H1 (cell line): ENCODE measurements around the gene ITPK1. TPM values are rescaled to one million over a fixed set of nuclear protein-coding genes. Genes with fewer than 3 reads are reported as not detected.
A peak's percentile ranks its signal among the peaks of the same experiment; 100 is the strongest.

Source experiments
- CTCF ChIA-PET: fragments of 300-600 bp; sonication (Branson Sonifier 250); formaldehyde crosslinking; loops from one replicate; lab custom pipeline; 2021; ENCODE audit not compliant: partially characterized antibody; lab: Charles Lee
- POLR2A ChIA-PET: fragments of 300-600 bp; sonication (Branson Sonifier 250); formaldehyde crosslinking; loops from one replicate; lab custom pipeline; 2021; ENCODE audit warnings: inconsistent platforms; ENCODE audit not compliant: partially characterized antibody; lab: Charles Lee
- DNase-seq, 2 experiments: peaks; one replicate each; pipeline versions ENCODE4 v3.0.0 to v3.0.0-alpha.2; 2010 to 2022; ENCODE audit warnings: low spot score in 2 of 2, low read depth in 1 of 2, mixed read lengths in 1 of 2
- FAIRE-seq: peaks from 2 replicates; lab custom pipeline; 2011; peaks lifted over from hg19 to GRCh38; lab: Jason Lieb, UNC
- H2AFZ ChIP-seq: 2 replicates; pipeline ENCODE4 v1.8.1; 2012; ENCODE audit warnings: low read length, inconsistent platforms
- H2AK5ac ChIP-seq: 2 replicates; pipeline ENCODE4 v1.6.1; 2013; ENCODE audit warnings: low read depth, low read length
- H2BK120ac ChIP-seq: replicated peaks from 2 replicates; pipeline ENCODE3; 2013; ENCODE audit warnings: low read depth, low read length, inconsistent platforms
- H2BK12ac ChIP-seq: 2 replicates; pipeline ENCODE4 v1.6.1; 2013; ENCODE audit warnings: low read depth, low read length
- H2BK15ac ChIP-seq: 2 replicates; pipeline ENCODE4 v1.6.1; 2013; ENCODE audit warnings: low read length
- H2BK20ac ChIP-seq: 2 replicates; pipeline ENCODE4 v1.6.1; 2013; ENCODE audit warnings: low read length
- H2BK5ac ChIP-seq: 2 replicates; pipeline ENCODE4 v1.6.1; 2013; ENCODE audit warnings: low read depth, low read length
- H3K14ac ChIP-seq: 2 replicates; pipeline ENCODE4 v1.6.1; 2013; ENCODE audit warnings: inconsistent platforms; ENCODE audit not compliant: insufficient read length
- H3K18ac ChIP-seq: 2 replicates; pipeline ENCODE4 v1.6.1; 2013; ENCODE audit warnings: low read length; ENCODE audit errors: extremely low read depth
- H3K23ac ChIP-seq: 2 replicates; pipeline ENCODE4 v1.6.1; 2013; ENCODE audit warnings: inconsistent platforms; ENCODE audit not compliant: insufficient read length
- H3K23me2 ChIP-seq: 2 replicates; pipeline ENCODE4 v1.6.1; 2013; ENCODE audit warnings: low read depth, low read length
- H3K27ac ChIP-seq: 2 replicates; pipeline ENCODE4 v1.6.1; 2011; ENCODE audit warnings: low read depth, low read length, inconsistent platforms
- H3K27me3 ChIP-seq, 4 experiments: replicated peaks in 1 of 4; 1 replicate in 1 of 4; 2 replicates in 3 of 4; pipeline versions ENCODE4 v1.6.1 to v1.8.1; 2011 to 2013; ENCODE audit warnings: low read length in 3 of 4, mild to moderate bottlenecking in 3 of 4, inconsistent platforms in 2 of 4, mixed read lengths in 2 of 4, moderate library complexity in 1 of 4; ENCODE audit not compliant: control insufficient read depth in 3 of 4, insufficient read depth in 3 of 4; ENCODE audit errors: extremely low read depth in 1 of 4
- H3K36me3 ChIP-seq, 4 experiments: 2 replicates each; pipeline versions ENCODE4 v1.6.1 to v1.8.1; 2011 to 2013; ENCODE audit warnings: mild to moderate bottlenecking in 4 of 4, low read length in 3 of 4, moderate library complexity in 2 of 4, control low read depth in 1 of 4, inconsistent platforms in 1 of 4; ENCODE audit not compliant: insufficient read depth in 4 of 4, control insufficient read depth in 2 of 4
- H3K4ac ChIP-seq: replicated peaks from 2 replicates; pipeline ENCODE3; 2013; ENCODE audit warnings: low read length, low read depth, mixed read lengths, inconsistent platforms; ENCODE audit not compliant: insufficient read length
- H3K4me1 ChIP-seq, 4 experiments: replicated peaks in 1 of 4; 1 replicate in 1 of 4; 2 replicates in 3 of 4; pipeline versions ENCODE4 v1.6.1 to v1.8.1; 2011 to 2013; ENCODE audit warnings: low read length in 3 of 4, inconsistent platforms in 2 of 4, mixed read lengths in 1 of 4; ENCODE audit not compliant: insufficient read depth in 4 of 4, control insufficient read depth in 3 of 4
- H3K4me2 ChIP-seq, 2 experiments: 2 replicates each; pipeline versions ENCODE4 v1.6.1 to v1.8.1; 2011 to 2013; ENCODE audit warnings: low read depth in 2 of 2, low read length in 2 of 2, control low read depth in 1 of 2, inconsistent platforms in 1 of 2, mild to moderate bottlenecking in 1 of 2; ENCODE audit not compliant: insufficient read depth in 1 of 2
- H3K4me3 ChIP-seq, 4 experiments: fragments of 200-600, 300-600 bp in 1 of 4; sonication (generic), shearing (Covaris generic), sonication (Bioruptor Twin) in 1 of 4; 2 replicates each; pipeline versions ENCODE4 v1.5.1 to v1.8.1; 2011 to 2016; ENCODE audit warnings: low read length in 4 of 4, low read depth in 3 of 4, control low read depth in 2 of 4, inconsistent platforms in 2 of 4, mild to moderate bottlenecking in 2 of 4, mixed read lengths in 1 of 4, moderate library complexity in 1 of 4; ENCODE audit not compliant: insufficient read depth in 2 of 4; ENCODE audit errors: extremely low read depth in 1 of 4
- H3K56ac ChIP-seq: replicated peaks from 2 replicates; pipeline ENCODE3; 2013; ENCODE audit warnings: low read depth, mild to moderate bottlenecking, mixed read lengths, low read length, inconsistent platforms; ENCODE audit not compliant: insufficient read length
- H3K79me1 ChIP-seq: 2 replicates; pipeline ENCODE4 v1.6.1; 2013; ENCODE audit warnings: low read depth, low read length, control low read depth
- H3K79me2 ChIP-seq, 2 experiments: 2 replicates each; pipeline versions ENCODE4 v1.6.1 to v1.8.1; 2012 to 2013; ENCODE audit warnings: low read length in 2 of 2, mild to moderate bottlenecking in 2 of 2, inconsistent platforms in 1 of 2; ENCODE audit not compliant: insufficient read depth in 2 of 2, control insufficient read depth in 1 of 2
- H3K9ac ChIP-seq, 4 experiments: replicated peaks in 1 of 4; 1 replicate in 1 of 4; 2 replicates in 3 of 4; pipeline versions ENCODE4 v1.6.1 to v1.8.1; 2011 to 2013; ENCODE audit warnings: low read depth in 3 of 4, low read length in 3 of 4, control low read depth in 2 of 4, mild to moderate bottlenecking in 2 of 4, moderate library complexity in 2 of 4, inconsistent platforms in 1 of 4; ENCODE audit errors: extremely low read depth in 1 of 4
- H3K9me3 ChIP-seq, 2 experiments: 2 replicates each; pipeline versions ENCODE4 v1.6.1 to v1.8.1; 2012 to 2013; ENCODE audit warnings: mild to moderate bottlenecking in 2 of 2, moderate library complexity in 2 of 2, control low read depth in 1 of 2, inconsistent platforms in 1 of 2, low read depth in 1 of 2, low read length in 1 of 2, mixed read lengths in 1 of 2; ENCODE audit not compliant: insufficient read depth in 2 of 2
- H4K20me1 ChIP-seq, 2 experiments: replicated peaks in 1 of 2; 2 replicates each; pipeline versions ENCODE3 to v1.8.1; 2011 to 2013; ENCODE audit warnings: inconsistent platforms in 2 of 2, low read length in 2 of 2, mild to moderate bottlenecking in 1 of 2; ENCODE audit not compliant: insufficient read depth in 2 of 2, control insufficient read depth in 1 of 2
- H4K5ac ChIP-seq: 2 replicates; pipeline ENCODE4 v1.6.1; 2013; ENCODE audit warnings: low read length, low read depth, mixed read lengths, inconsistent platforms; ENCODE audit not compliant: insufficient read length
- H4K8ac ChIP-seq: 2 replicates; pipeline ENCODE4 v1.8.0; 2013; ENCODE audit warnings: mild to moderate bottlenecking, moderate library complexity, low read length, inconsistent platforms; ENCODE audit not compliant: insufficient read depth; ENCODE audit errors: extremely low read depth
- H4K91ac ChIP-seq: replicated peaks from 2 replicates; pipeline ENCODE3; 2013; ENCODE audit warnings: low read length, mixed read lengths, inconsistent platforms; ENCODE audit not compliant: insufficient read length
- CTCF ChIP-seq, 3 experiments: IDR thresholded peaks; 1 replicate in 2 of 3; 2 replicates in 1 of 3; pipeline versions ENCODE4 v1.5.1 to v1.6.1; 2011; ENCODE audit warnings: low read length in 3 of 3, mild to moderate bottlenecking in 3 of 3, inconsistent platforms in 2 of 3, low read depth in 1 of 3, moderate library complexity in 1 of 3; ENCODE audit not compliant: insufficient read depth in 1 of 3; ENCODE audit errors: control extremely low read depth in 1 of 3
- JUND ChIP-seq: IDR thresholded peaks from 2 replicates; pipeline ENCODE4 v1.6.1; 2011; ENCODE audit warnings: mild to moderate bottlenecking, improper control_type of control experiment, low read length
- RAD21 ChIP-seq, 2 experiments: IDR thresholded peaks in 1 of 2; conservative IDR thresholded peaks in 1 of 2; 2 replicates each; pipeline ENCODE4 v1.6.1; 2011; ENCODE audit warnings: low read depth in 2 of 2, low read length in 2 of 2, improper control_type of control experiment in 1 of 2, inconsistent platforms in 1 of 2, mild to moderate bottlenecking in 1 of 2, moderate library complexity in 1 of 2
- USF2 ChIP-seq: IDR thresholded peaks from 2 replicates; pipeline ENCODE4 v1.6.1; 2011; ENCODE audit warnings: low read length, improper control_type of control experiment
- WGBS, 2 experiments: shearing (Covaris generic) in 1 of 2; methylation state at CpG; one replicate each; pipeline versions ENCODE4 v1.1.6 to v1.1.7; 2013 to 2015; ENCODE audit warnings: low lambda C conversion rate in 2 of 2, mixed read lengths in 2 of 2, inconsistent platforms in 1 of 2, low coverage in 1 of 2, missing lambda C conversion rate in 1 of 2; ENCODE audit not compliant: insufficient replicate concordance in 2 of 2, insufficient coverage in 1 of 2, insufficient read length in 1 of 2; ENCODE audit errors: extremely low coverage in 1 of 2, missing lambda C conversion rate in 1 of 2; 5-methylcytosine and 5-hydroxymethylcytosine counted together
- polyA plus RNA-seq, 7 experiments: library from polyadenylated mRNA; depleted of rRNA in 3 of 7; stranded (reverse) in 5 of 7; unstranded in 2 of 7; fragments of >200 nt in 5 of 7; fragments of 200-250 nt in 2 of 7; gene quantifications; 1 replicate in 5 of 7; 2 replicates in 1 of 7; 4 replicates in 1 of 7; pipeline versions ENCODE4 v1.2.1 to v1.2.3, GENCODE V29; 2011 to 2013; ENCODE audit warnings: missing spikeins in 2 of 7, mixed read lengths in 2 of 7
- total RNA-seq: library from RNA; stranded (reverse); fragmentation: NEBNext Ultra II Directional; extraction: Animal tissue kit (Norgen Biotek cat#: 25700); gene quantifications from 2 replicates; pipeline ENCODE4 v1.2.1, GENCODE V29; 2021

ITPK1 gene
- total and polyA plus RNA-seq, 2 of the 8 experiments (the other 6 are each of a cell fraction or from before 2014, with no cell fraction given) = 108 to 143 TPM

- Histone ChIP-seq H3K4me2 (no peak overlapping the region), H4K8ac (no peak overlapping the region), H4K5ac (no peak overlapping the region), H3K4me1 (peaks cover 0 to 6% (median 0%) of the 10 kb centered on the region in 4 experiments; a peak in 2 of 7 replicates), H3K4ac (no peak overlapping the region), H3K18ac (no peak overlapping the region), H3K23ac (no peak overlapping the region), H2AFZ (no peak overlapping the region), H2BK20ac (no peak overlapping the region), H4K20me1 (peaks cover 3 to 7% of the 10 kb centered on the region in 2 experiments), H3K4me3 (no peak overlapping the region), H3K23me2 (no peaks in the 10 kb centered on the region), H3K36me3 (peaks cover 2 to 6% (median 6%) of the 10 kb centered on the region in 4 experiments; a peak in 4 of 8 replicates), H2BK5ac (no peak overlapping the region), H3K9ac (no peak overlapping the region), H3K56ac (no peak overlapping the region), H3K79me1 (peaks cover 7% of the 10 kb centered on the region), H4K91ac (no peak overlapping the region), H3K79me2 (peaks cover 0 to 7% of the 10 kb centered on the region in 2 experiments; a peak in 1 of 4 replicates), H2BK15ac (no peak overlapping the region), H3K14ac (no peak overlapping the region), H3K9me3 (no peaks in the 10 kb centered on the region), H2AK5ac (no peak overlapping the region), H3K27me3 (no peaks in the 10 kb centered on the region), H3K27ac (no peak overlapping the region), H2BK12ac (no peak overlapping the region), H2BK120ac (no peak overlapping the region)
- POLR2A ChIA-PET = interaction anchor here (0.5 to 1.9 kb wide), 2 partner anchors 17 to 25 kb away, joined by 3 to 4 read pairs; no protein-coding TSS in a partner anchor
- WGBS, 2 experiments = 93% methylated on average over 11 of the region's 11 CpGs; no CpG with 5 or more reads in 1 of the 2 experiments
- CTCF ChIA-PET = interaction anchor here (0.9 to 6.8 kb wide), 5 partner anchors 12 to 66 kb away, joined by 3 to 30 read pairs (median 3); no protein-coding TSS in a partner anchor
- no peak for FAIRE-seq
- DNase-seq = no peak
- TF ChIP-seq JUND (no peak), USF2 (no peak), RAD21 (IDR thresholded peaks at IDR 0.05 in 1 of 2, conservative IDR thresholded peaks at IDR 0.05 in 1 of 2; ENCODE audit: low read depth in 2 of 2, low read length in 2 of 2) (peak in 1 of 2 experiments; percentile 18; a peak in 1 of 4 replicates), CTCF (IDR thresholded peaks at IDR 0.05; ENCODE audit: control extremely low read depth in 1 of 3, insufficient read depth in 1 of 3, low read depth in 1 of 3, low read length in 3 of 3) (peak in 2 of 3 experiments; percentile 20 to 24; a peak in 2 of 4 replicates)
Observed at GRCh38 chr14:92994942-92995341, 120.8 kb downstream of the ITPK1 start.
